Measurements from ENCODE around the gene GPRIN3. TPM values are rescaled to one million over a fixed set of nuclear protein-coding genes. Genes with fewer than 3 reads are reported as not detected.

GPRIN3 gene
- total RNA-seq, 4 donors from 2014 or later, result 5.7 to 28.7 (median 8.8) TPM

- TF ChIP-seq, protein P1, sequence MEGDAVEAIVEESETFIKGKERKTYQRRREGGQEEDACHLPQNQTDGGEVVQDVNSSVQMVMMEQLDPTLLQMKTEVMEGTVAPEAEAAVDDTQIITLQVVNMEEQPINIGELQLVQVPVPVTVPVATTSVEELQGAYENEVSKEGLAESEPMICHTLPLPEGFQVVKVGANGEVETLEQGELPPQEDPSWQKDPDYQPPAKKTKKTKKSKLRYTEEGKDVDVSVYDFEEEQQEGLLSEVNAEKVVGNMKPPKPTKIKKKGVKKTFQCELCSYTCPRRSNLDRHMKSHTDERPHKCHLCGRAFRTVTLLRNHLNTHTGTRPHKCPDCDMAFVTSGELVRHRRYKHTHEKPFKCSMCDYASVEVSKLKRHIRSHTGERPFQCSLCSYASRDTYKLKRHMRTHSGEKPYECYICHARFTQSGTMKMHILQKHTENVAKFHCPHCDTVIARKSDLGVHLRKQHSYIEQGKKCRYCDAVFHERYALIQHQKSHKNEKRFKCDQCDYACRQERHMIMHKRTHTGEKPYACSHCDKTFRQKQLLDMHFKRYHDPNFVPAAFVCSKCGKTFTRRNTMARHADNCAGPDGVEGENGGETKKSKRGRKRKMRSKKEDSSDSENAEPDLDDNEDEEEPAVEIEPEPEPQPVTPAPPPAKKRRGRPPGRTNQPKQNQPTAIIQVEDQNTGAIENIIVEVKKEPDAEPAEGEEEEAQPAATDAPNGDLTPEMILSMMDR (IDR thresholded peaks at IDR 0.05; ENCODE audit: low read depth), result no peak
Measured at GRCh38 chr4:89331197-89331596, 23.6 kb upstream of the GPRIN3 start.

- TF ChIP-seq, protein P1 (IDR thresholded peaks at IDR 0.05; ENCODE audit: low read depth), result no peak
Measured at GRCh38 chr4:89329280-89329679, 21.7 kb upstream of the GPRIN3 start.

- TF ChIP-seq, protein P1 (IDR thresholded peaks at IDR 0.05; ENCODE audit: low read depth), result no peak
Measured at GRCh38 chr4:89324671-89325070, 17.1 kb upstream of the GPRIN3 start.

- TF ChIP-seq, protein P1 (IDR thresholded peaks at IDR 0.05; ENCODE audit: low read depth), result no peak
Measured at GRCh38 chr4:89322671-89323070, 15.1 kb upstream of the GPRIN3 start.

GRCh38 chr4:89319756-89320155 is 12.2 kb upstream of the GPRIN3 start:
- TF ChIP-seq, protein P1 (IDR thresholded peaks at IDR 0.05; ENCODE audit: low read depth), result no peak

- TF ChIP-seq, protein P1 (IDR thresholded peaks at IDR 0.05; ENCODE audit: low read depth), result no peak
Measured at GRCh38 chr4:89316931-89317366, 9.3 kb upstream of the GPRIN3 start.

DNA sequence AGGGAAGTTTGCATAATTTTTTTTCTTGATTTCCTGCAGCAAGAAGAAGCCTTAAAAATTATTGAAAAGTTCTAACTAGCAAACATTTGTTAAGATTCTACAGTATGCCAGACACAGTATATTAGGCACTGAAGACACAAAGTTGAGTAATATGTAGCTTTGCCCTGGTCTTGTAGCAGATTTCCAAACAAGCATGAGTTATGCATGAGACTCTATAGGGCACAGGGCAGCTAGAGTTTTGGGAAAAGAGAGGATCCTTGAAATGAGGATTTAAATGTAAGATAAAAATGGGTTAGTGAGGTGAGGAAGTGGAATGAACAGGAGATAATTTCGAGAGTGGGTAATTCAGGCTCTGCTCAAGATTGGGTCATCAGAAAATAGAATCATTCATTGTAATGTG is 8.6 kb upstream of the GPRIN3 start:
- TF ChIP-seq, protein P1 (IDR thresholded peaks at IDR 0.05; ENCODE audit: low read depth), result no peak
